DOHH2 (cell line): ENCODE data around the gene EFS.

Experiments used
- H3F3A ChIP-seq: fragments of 200-600 bp; sonication (generic), shearing (Covaris generic); 2 replicates; pipeline ENCODE4 v1.6.0; 2016; ENCODE audit warnings: antibody characterized with exemption, mild to moderate bottlenecking; ENCODE audit not compliant: control insufficient read depth, insufficient read depth
- H3K27ac ChIP-seq: fragments of 200-600 bp; sonication (generic); 2 replicates; pipeline ENCODE4 v1.5.1; 2014; ENCODE audit warnings: low read depth, mild to moderate bottlenecking, low read length, moderate library complexity
- H3K27me3 ChIP-seq: fragments of 200-600 bp; sonication (generic); 2 replicates; pipeline ENCODE4 v1.6.1; 2014; ENCODE audit warnings: mild to moderate bottlenecking, low read length, mixed read lengths; ENCODE audit not compliant: control insufficient read depth
- H3K36me3 ChIP-seq: fragments of 200-600 bp; sonication (generic); 2 replicates; pipeline ENCODE4 v1.6.1; 2014; ENCODE audit warnings: mild to moderate bottlenecking, low read length, moderate library complexity, mixed read lengths; ENCODE audit not compliant: control insufficient read depth
- H3K4me1 ChIP-seq: fragments of 200-600 bp; sonication (generic); 2 replicates; pipeline ENCODE4 v1.6.1; 2014; ENCODE audit warnings: mild to moderate bottlenecking, low read length, mixed read lengths; ENCODE audit not compliant: control insufficient read depth
- H3K4me2 ChIP-seq: fragments of 200-600 bp; sonication (generic); 2 replicates; pipeline ENCODE4 v1.6.0; 2014; ENCODE audit warnings: mild to moderate bottlenecking, low read length, moderate library complexity
- H3K4me3 ChIP-seq: fragments of 200-600 bp; sonication (generic); 2 replicates; pipeline ENCODE4 v1.5.1; 2014; ENCODE audit warnings: mild to moderate bottlenecking, low read length, mixed read lengths
- H3K79me2 ChIP-seq: fragments of 200-600 bp; sonication (generic); 2 replicates; pipeline ENCODE4 v1.6.1; 2014; ENCODE audit warnings: mild to moderate bottlenecking, low read length, mixed read lengths; ENCODE audit not compliant: control insufficient read depth
- H3K9me2 ChIP-seq: fragments of 200-600 bp; sonication (generic); replicated peaks from 2 replicates; pipeline ENCODE4 v1.6.1; 2014; ENCODE audit warnings: mild to moderate bottlenecking, low read length, mixed read lengths; ENCODE audit not compliant: control insufficient read depth
- H3K9me3 ChIP-seq: fragments of 200-600 bp; sonication (generic); 2 replicates; pipeline ENCODE4 v1.6.1; 2014; ENCODE audit warnings: antibody characterized with exemption, low read length, mixed read lengths; ENCODE audit not compliant: control insufficient read depth, insufficient read depth
- H4K20me1 ChIP-seq: fragments of 200-600 bp; sonication (generic); 2 replicates; pipeline ENCODE4 v1.6.0; 2014; ENCODE audit warnings: low read depth, mild to moderate bottlenecking, antibody characterized with exemption, low read length, moderate library complexity; ENCODE audit not compliant: control insufficient read depth, insufficient read depth
- EZH2phosphoT487 ChIP-seq: fragments of 200-600 bp; sonication (generic); IDR thresholded peaks from 2 replicates; pipeline ENCODE4 v1.6.1; 2017; ENCODE audit warnings: borderline replicate concordance, mild to moderate bottlenecking, antibody characterized with exemption, low read length, moderate library complexity, mixed read lengths
- TF ChIP-seq, protein P1 (sequence below): fragments of 200-600 bp; sonication (generic); IDR thresholded peaks from one replicate; pipeline ENCODE4 v1.5.1; 2014; ENCODE audit warnings: antibody characterized with exemption, mild to moderate bottlenecking, low read depth, low read length; ENCODE audit not compliant: poor library complexity, severe bottlenecking

The EFS gene

DNA sequence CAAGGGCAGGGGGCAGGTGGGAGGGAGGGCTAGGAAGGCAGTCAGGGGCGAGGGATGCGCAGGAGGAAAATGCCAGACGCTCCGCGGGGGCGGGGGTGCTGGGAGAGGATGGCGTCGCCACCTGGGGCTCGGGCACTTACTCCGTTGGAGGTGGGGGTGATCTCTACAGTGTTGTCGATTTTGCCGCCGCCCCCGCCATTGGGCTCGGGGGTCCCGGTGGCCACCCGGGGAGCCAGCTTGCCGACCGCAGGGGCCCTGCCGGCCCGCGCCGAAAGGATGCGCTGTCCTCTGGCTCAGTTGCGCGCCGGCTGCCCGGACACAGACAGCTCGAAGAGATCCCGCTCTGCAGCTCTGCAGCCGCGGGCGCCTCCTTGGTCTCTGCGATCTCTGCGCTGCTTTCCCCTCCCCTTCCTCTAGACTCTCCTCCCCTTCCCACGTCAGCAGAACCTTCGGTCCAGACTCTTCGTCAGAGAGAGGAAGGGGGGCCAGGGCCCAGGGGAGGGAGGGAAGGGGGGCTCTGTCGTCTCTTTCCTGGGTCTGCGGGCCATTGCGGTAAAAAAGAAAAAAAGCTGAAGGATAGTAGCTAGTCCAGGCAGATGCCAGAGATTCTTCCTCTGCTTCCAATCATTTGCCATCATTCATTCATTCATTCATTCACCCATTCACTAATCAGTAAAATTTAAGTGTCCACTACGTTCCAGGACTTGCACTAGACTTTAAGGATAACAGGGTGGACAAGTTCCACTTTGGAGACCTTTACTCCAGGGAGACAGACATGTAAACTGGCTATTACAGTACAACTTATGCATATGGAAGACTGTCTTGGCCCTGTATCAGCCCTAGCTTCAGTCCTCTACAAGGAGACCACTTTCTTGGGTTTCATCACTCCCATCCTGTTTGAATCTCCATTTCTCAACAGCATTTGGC, 12.2 kb downstream of the EFS start, which contains the start of gene SLC22A17:
Gene SLC22A17 (minus strand): TSS at position 382 of the 927 bp plus-strand sequence.
- Histone ChIP-seq H3K79me2 (no peaks in the 10 kb centered on the region), H3K9me3 (no peaks in the 10 kb centered on the region), H4K20me1 (no peaks in the 10 kb centered on the region), H3K4me1 (no peaks in the 10 kb centered on the region), H3K36me3 (no peaks in the 10 kb centered on the region), H3F3A (no peaks in the 10 kb centered on the region), H3K27me3 (no peaks in the 10 kb centered on the region), H3K9me2 (no peaks in the 10 kb centered on the region), H3K4me2 (no peak within 1 kb of the TSS), H3K4me3 (no peak within 1 kb of the TSS), H3K27ac (no peak within 1 kb of the TSS)
- no peak for TF ChIP-seq EZH2phosphoT487

DNA sequence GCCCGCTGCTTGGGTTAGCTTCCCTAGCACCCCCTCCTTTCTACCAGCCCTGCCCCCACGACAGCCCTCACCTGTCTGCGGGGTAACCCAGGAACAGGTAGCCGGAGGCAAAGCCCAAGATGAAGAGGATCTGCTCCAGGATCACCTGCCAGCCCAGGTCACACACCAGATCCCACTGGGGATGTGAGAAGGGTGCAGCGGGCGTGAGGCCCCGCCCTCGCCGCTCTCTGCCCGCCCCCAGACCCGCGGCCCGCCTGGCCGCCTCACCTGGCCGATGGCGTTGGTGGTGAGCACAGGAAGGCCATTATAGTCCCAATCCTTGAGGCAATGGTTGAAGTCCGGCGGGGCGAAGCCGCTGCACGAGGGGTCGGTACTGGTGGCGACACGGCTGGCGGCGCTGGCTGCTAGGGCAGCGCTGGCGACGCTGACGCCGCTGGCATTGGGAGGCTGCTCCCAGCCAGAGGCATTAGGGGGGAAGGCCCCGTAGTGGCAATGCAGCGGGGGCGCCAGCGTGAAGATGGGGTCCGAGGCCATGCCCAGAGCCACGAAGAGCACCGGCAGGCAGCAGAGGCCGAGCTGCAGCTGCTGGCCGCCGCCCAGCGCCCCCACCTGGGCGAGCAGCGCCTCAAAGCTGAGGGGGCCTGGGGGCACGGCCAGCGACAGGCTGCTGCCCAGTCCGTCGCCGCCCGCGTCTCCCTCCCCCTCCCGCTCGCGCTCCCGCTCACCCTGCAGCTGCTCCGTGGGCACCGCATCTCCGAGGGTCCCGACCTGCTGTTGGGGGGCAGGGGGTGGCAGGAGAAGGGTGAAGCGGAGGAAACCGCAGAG, 13.1 kb downstream of the EFS start:
- Histone ChIP-seq H3F3A (no peaks in the 10 kb centered on the region), H3K36me3 (no peaks in the 10 kb centered on the region), H3K9me3 (no peaks in the 10 kb centered on the region), H3K79me2 (no peaks in the 10 kb centered on the region), H3K27ac (no peak overlapping the region), H3K4me3 (no peak overlapping the region), H4K20me1 (no peaks in the 10 kb centered on the region), H3K4me1 (no peaks in the 10 kb centered on the region), H3K9me2 (no peaks in the 10 kb centered on the region), H3K27me3 (no peaks in the 10 kb centered on the region), H3K4me2 (no peak overlapping the region)
- TF ChIP-seq EZH2phosphoT487 = no peak
- TF ChIP-seq, protein P1, sequence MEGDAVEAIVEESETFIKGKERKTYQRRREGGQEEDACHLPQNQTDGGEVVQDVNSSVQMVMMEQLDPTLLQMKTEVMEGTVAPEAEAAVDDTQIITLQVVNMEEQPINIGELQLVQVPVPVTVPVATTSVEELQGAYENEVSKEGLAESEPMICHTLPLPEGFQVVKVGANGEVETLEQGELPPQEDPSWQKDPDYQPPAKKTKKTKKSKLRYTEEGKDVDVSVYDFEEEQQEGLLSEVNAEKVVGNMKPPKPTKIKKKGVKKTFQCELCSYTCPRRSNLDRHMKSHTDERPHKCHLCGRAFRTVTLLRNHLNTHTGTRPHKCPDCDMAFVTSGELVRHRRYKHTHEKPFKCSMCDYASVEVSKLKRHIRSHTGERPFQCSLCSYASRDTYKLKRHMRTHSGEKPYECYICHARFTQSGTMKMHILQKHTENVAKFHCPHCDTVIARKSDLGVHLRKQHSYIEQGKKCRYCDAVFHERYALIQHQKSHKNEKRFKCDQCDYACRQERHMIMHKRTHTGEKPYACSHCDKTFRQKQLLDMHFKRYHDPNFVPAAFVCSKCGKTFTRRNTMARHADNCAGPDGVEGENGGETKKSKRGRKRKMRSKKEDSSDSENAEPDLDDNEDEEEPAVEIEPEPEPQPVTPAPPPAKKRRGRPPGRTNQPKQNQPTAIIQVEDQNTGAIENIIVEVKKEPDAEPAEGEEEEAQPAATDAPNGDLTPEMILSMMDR = no peak

DNA sequence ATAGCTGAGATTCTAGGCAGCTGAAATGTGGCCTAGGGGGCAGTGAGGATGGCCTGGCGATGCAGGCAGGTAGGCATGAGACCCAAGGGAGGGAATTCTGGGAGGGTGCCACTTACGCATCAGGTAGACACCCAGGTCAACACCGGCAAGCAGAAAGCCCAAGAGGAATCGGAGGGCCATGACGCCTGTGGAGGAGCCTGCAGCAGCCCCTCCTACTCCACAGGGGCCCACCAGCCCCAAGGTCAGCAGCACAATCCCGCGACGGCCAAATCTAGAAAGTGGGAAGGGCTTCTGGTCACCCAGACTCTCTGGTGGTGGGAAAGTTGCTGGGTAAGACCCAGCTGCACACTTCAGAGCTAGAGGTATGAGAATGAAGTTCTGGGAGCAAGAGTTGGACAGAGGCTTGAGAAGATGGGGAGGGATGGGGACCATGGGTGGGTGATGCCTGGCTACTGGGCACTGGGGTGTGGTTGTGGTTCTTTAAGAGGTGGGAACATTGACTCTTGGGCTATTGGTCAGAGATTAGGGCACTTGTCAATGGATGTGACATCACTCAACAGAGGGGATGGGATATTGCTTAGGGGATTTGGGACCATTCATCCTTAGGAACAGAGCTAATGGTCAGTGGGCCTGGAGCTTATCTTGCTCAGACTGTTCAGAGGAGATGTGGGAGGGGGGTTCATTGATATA, 15.7 kb downstream of the EFS start:
- H3F3A ChIP-seq = no peaks in the 10 kb centered on the region
- H3K27ac ChIP-seq = no peak overlapping the region
- H3K9me3 ChIP-seq = no peaks in the 10 kb centered on the region
- no peaks in the 10 kb centered on the region for H3K27me3 ChIP-seq
- H3K4me2 ChIP-seq = no peak overlapping the region
- no peaks in the 10 kb centered on the region for H3K36me3 ChIP-seq
- no peaks in the 10 kb centered on the region for H3K79me2 ChIP-seq
- no peaks in the 10 kb centered on the region for H4K20me1 ChIP-seq
- H3K9me2 ChIP-seq = no peaks in the 10 kb centered on the region
- no peaks in the 10 kb centered on the region for H3K4me1 ChIP-seq
- no peak for TF ChIP-seq EZH2phosphoT487
- TF ChIP-seq, protein P1 = no peak
- no peak overlapping the region for H3K4me3 ChIP-seq
